Osteoblast (primary cell): ENCODE results near the gene TTLL4. TPM values are rescaled to one million over a fixed set of nuclear protein-coding genes. Genes with fewer than 3 reads are reported as not detected.

Experiments used
- DNase-seq: peaks from one replicate; pipeline ENCODE4 v3.0.0; 2011; ENCODE audit warnings: low spot score, mixed read lengths; ENCODE audit not compliant: insufficient read length; ENCODE audit errors: missing footprints
- H2AFZ ChIP-seq: 2 replicates; pipeline ENCODE4 v1.6.0; 2011; ENCODE audit warnings: mild to moderate bottlenecking, low read length
- H3K27ac ChIP-seq: 2 replicates; pipeline ENCODE4 v1.5.1; 2011; ENCODE audit warnings: mild to moderate bottlenecking, low read depth, low read length, moderate library complexity
- H3K27me3 ChIP-seq: 2 replicates; pipeline ENCODE4 v1.6.0; 2012; ENCODE audit warnings: mild to moderate bottlenecking, control low read depth, inconsistent platforms, low read length, moderate library complexity; ENCODE audit not compliant: insufficient read depth
- H3K36me3 ChIP-seq: 2 replicates; pipeline ENCODE4 v1.5.1; 2011; ENCODE audit warnings: mild to moderate bottlenecking, low read length, control low read depth, moderate library complexity; ENCODE audit not compliant: insufficient read depth
- H3K4me1 ChIP-seq: 2 replicates; pipeline ENCODE4 v1.5.1; 2011; ENCODE audit warnings: mild to moderate bottlenecking, low read length, control low read depth, moderate library complexity; ENCODE audit not compliant: insufficient read depth
- H3K4me2 ChIP-seq: 2 replicates; pipeline ENCODE4 v1.6.0; 2011; ENCODE audit warnings: mild to moderate bottlenecking, low read length; ENCODE audit not compliant: insufficient read depth
- H3K4me3 ChIP-seq: fragments of 200-600 bp; sonication (generic); 3 replicates; pipeline ENCODE4 v1.5.1; 2012; ENCODE audit warnings: mild to moderate bottlenecking, low read length, inconsistent platforms; ENCODE audit not compliant: insufficient read depth
- H3K79me2 ChIP-seq: 2 replicates; pipeline ENCODE4 v1.6.0; 2012; ENCODE audit warnings: mild to moderate bottlenecking, low read length, control low read depth, inconsistent platforms; ENCODE audit not compliant: insufficient read depth
- H3K9me3 ChIP-seq: 2 replicates; pipeline ENCODE4 v1.5.1; 2011; ENCODE audit warnings: low read depth, low read length, control low read depth
- H4K20me1 ChIP-seq: 2 replicates; pipeline ENCODE4 v1.6.0; 2012; ENCODE audit warnings: mild to moderate bottlenecking, low read length, control low read depth; ENCODE audit not compliant: insufficient read depth
- total RNA-seq: library from RNA; depleted of rRNA; stranded (reverse); fragments of >200 nt; gene quantifications from 2 replicates; pipeline ENCODE4 v1.2.3, GENCODE V29; 2012
- TF ChIP-seq, protein P1 (sequence below): IDR thresholded peaks from 2 replicates; pipeline ENCODE4 v1.5.1; 2011; ENCODE audit warnings: mild to moderate bottlenecking, low read depth, low read length, moderate library complexity; ENCODE audit errors: extremely low read depth

TTLL4 gene
- total RNA-seq, 1 donor: 13.0 TPM

DNA sequence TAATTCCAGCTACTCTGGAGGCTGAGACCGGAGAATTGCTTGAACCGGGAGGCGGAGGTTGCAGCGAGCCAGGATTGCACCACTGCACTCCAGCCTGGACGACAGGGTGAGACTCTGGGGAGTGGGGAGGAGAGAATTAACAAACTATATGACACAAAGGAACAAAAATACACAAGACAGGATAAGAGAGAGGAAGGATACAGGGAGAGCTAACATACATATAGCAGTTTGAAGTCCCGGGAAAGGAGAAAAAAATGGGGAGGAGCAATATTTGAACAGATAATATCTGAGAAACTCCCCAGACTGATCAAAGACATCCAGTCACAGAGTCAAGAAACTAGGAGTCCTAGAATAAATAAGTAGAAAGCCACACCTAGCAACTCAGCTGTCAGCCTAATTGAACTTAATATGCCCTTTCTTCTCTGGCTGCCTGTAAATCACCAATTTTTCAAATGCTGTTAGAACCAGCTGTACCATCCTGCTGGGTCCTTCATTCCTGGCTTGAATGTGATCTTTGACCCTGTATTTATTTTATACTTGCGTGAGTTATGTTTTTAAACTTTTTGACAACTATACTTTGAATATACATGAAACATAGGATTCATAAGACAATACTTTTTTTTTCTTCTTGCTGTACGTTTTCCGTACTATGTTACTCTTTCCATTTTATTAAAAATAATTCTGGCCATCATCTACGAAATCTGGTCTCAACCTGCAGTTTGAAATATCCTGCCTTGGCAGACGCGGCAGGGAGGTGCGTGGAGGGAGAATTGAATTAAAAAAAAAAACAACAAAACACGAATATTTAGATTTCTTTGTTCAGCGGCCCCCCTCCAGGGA, 70.4 kb downstream of the TTLL4 start:
- TF ChIP-seq, protein P1, sequence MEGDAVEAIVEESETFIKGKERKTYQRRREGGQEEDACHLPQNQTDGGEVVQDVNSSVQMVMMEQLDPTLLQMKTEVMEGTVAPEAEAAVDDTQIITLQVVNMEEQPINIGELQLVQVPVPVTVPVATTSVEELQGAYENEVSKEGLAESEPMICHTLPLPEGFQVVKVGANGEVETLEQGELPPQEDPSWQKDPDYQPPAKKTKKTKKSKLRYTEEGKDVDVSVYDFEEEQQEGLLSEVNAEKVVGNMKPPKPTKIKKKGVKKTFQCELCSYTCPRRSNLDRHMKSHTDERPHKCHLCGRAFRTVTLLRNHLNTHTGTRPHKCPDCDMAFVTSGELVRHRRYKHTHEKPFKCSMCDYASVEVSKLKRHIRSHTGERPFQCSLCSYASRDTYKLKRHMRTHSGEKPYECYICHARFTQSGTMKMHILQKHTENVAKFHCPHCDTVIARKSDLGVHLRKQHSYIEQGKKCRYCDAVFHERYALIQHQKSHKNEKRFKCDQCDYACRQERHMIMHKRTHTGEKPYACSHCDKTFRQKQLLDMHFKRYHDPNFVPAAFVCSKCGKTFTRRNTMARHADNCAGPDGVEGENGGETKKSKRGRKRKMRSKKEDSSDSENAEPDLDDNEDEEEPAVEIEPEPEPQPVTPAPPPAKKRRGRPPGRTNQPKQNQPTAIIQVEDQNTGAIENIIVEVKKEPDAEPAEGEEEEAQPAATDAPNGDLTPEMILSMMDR: no peak
- Histone ChIP-seq H3K27ac (peak overlapping the region; percentile 15), H3K4me3 (peak overlapping the region; percentile 81), H3K9me3 (no peaks in the 10 kb centered on the region), H3K4me1 (peaks cover 10% of the 10 kb centered on the region), H3K36me3 (no peaks in the 10 kb centered on the region), H3K79me2 (no peaks in the 10 kb centered on the region), H4K20me1 (no peaks in the 10 kb centered on the region), H2AFZ (peak overlapping the region; percentile 76), H3K27me3 (peaks cover 3% of the 10 kb centered on the region), H3K4me2 (peak overlapping the region; percentile 85)
- DNase-seq: peak; percentile 86

DNA sequence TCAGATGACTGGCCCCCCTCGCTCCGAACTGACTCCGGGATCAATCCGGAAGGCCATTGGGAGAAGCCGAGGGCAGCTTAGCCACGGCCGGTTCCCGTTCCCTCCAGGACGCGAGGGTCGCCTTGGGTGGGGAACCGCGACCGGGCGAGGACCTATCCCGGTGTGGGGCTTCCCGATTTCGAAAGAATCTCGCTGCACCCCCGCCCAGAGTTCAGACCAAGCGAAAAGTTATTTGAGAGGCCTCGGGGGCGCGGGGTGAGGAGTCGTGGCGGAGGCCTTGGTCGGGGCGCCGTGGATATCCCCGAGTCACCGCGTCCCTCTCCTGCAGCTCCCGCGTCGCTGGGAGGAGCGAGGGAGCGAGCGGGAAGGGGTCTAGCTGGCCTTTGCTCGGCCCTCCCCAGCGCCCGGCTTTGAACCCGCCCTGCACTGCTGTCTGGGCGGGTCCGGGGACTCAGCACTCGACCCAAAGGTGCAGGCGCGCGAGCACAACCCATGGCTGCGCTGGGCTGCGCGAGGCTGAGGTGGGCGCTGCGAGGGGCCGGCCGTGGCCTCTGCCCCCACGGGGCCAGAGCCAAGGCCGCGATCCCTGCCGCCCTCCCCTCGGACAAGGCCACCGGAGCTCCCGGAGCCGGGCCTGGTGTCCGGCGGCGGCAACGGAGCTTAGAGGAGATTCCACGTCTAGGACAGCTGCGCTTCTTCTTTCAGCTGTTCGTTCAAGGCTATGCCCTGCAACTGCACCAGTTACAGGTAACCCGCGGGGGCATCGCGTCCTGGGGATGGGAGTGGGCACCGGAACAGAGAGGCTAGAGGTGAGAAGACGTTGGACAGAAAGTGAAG, 71.3 kb downstream of the TTLL4 start, which contains the start of gene CYP27A1:
Gene CYP27A1, plus strand, starts transcription at position 457 of the 837 bp plus-strand sequence. Its CDS starts 36 bp downstream, at position 493.
- Histone ChIP-seq H3K36me3 (no peaks in the 10 kb centered on the region), H3K79me2 (no peaks in the 10 kb centered on the region), H3K27me3 (peaks cover 3% of the 10 kb centered on the region), H2AFZ (peak within 1 kb of the TSS; percentile 76), H3K27ac (peak within 1 kb of the TSS; percentile 15), H3K4me2 (peak within 1 kb of the TSS; percentile 85), H4K20me1 (no peaks in the 10 kb centered on the region), H3K4me3 (peak within 1 kb of the TSS; percentile 81), H3K4me1 (peaks cover 10% of the 10 kb centered on the region), H3K9me3 (no peaks in the 10 kb centered on the region)
- DNase-seq: peak; percentile 95
- TF ChIP-seq, protein P1: no peak

DNA sequence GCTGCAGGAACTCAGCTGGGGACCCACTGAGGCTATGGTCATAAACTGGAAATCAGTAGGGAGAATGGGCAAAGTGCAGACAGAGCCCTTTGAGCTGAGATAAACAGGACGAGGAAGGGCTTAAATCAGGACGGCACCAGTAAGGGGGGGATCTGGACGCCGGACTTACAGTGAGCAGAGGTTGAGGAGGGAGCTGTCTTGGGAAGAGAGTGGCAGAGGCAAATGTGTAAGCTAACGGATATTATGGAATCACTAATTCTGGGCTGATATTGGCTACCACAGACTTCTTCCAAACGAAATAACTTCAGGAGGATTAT, 71.9 kb downstream of the TTLL4 start:
- peak; percentile 63 for DNase-seq
- peak overlapping the region; percentile 76 for H2AFZ ChIP-seq
- H3K27me3 ChIP-seq: peaks cover 3% of the 10 kb centered on the region
- H3K79me2 ChIP-seq: no peaks in the 10 kb centered on the region
- H3K9me3 ChIP-seq: no peaks in the 10 kb centered on the region
- peak overlapping the region; percentile 81 for H3K4me3 ChIP-seq
- peak overlapping the region; percentile 85 for H3K4me2 ChIP-seq
- H3K4me1 ChIP-seq: peaks cover 10% of the 10 kb centered on the region
- H3K36me3 ChIP-seq: no peaks in the 10 kb centered on the region
- no peak overlapping the region for H3K27ac ChIP-seq
- no peaks in the 10 kb centered on the region for H4K20me1 ChIP-seq
- TF ChIP-seq, protein P1: no peak

- H3K79me2 ChIP-seq: no peaks in the 10 kb centered on the region
- no peak overlapping the region for H3K4me2 ChIP-seq
- H2AFZ ChIP-seq: no peak overlapping the region
- H3K27ac ChIP-seq: no peak overlapping the region
- H3K27me3 ChIP-seq: peaks cover 3% of the 10 kb centered on the region
- H3K4me3 ChIP-seq: no peak overlapping the region
- no peaks in the 10 kb centered on the region for H3K36me3 ChIP-seq
- peaks cover 10% of the 10 kb centered on the region for H3K4me1 ChIP-seq
- no peaks in the 10 kb centered on the region for H4K20me1 ChIP-seq
- peak; percentile 48 for DNase-seq
- no peaks in the 10 kb centered on the region for H3K9me3 ChIP-seq
- TF ChIP-seq, protein P1: no peak
These were observed 73.1 kb downstream of the TTLL4 start for GRCh38 chr2:218783688-218784087.
